SK-N-SH treated with all-trans-retinoic acid at 6 μM for 48 hours (cell line): ENCODE measurements around the gene PSMB7.

ENCODE experiments used
- ATAC-seq: fragments of 200-7000 bp; cut with Tn5 transposase; 3 replicates; pipeline ENCODE4 v1.9.1; 2020; ENCODE audit warnings: mild to moderate bottlenecking, moderate library complexity
- ARNTL ChIP-seq: fragments of 450-650 bp; formaldehyde crosslinking; IDR thresholded peaks from 2 replicates; pipeline ENCODE4 v1.5.0; 2020; ENCODE audit warnings: low read depth, mild to moderate bottlenecking, moderate library complexity, borderline replicate concordance
- BACH2 ChIP-seq: fragments of 250-450 bp; sonication (Bioruptor Pico); IDR thresholded peaks from 2 replicates; pipeline ENCODE4 v1.9.0; 2021; ENCODE audit warnings: mild to moderate bottlenecking, borderline replicate concordance
- CREB5 ChIP-seq: fragments of 250-450 bp; sonication (Bioruptor Pico); IDR thresholded peaks from 2 replicates; pipeline ENCODE4 v1.5.1; 2020; ENCODE audit warnings: low read depth, mild to moderate bottlenecking, moderate library complexity
- CSDC2 ChIP-seq: fragments of 250-450 bp; sonication (Bioruptor Pico); IDR thresholded peaks from 2 replicates; pipeline ENCODE4 v1.5.0; 2020; ENCODE audit warnings: mild to moderate bottlenecking, moderate library complexity
- ESRRG ChIP-seq: fragments of 250-450 bp; sonication (Bioruptor Pico); IDR thresholded peaks from 2 replicates; pipeline ENCODE4 v1.6.1; 2021; ENCODE audit warnings: mild to moderate bottlenecking
- ISL1 ChIP-seq: fragments of 250-450 bp; sonication (Bioruptor Pico); IDR thresholded peaks from 2 replicates; pipeline ENCODE4 v2.1.2; 2022; ENCODE audit warnings: mild to moderate bottlenecking, moderate library complexity
- OSR1 ChIP-seq: fragments of 250-450 bp; sonication (Bioruptor Pico); IDR thresholded peaks from 2 replicates; pipeline ENCODE4 v1.8.0; 2022; ENCODE audit warnings: moderate library complexity, mild to moderate bottlenecking, inconsistent platforms
- PATZ1 ChIP-seq: fragments of 250-450 bp; sonication (Bioruptor Pico); IDR thresholded peaks from 2 replicates; pipeline ENCODE4 v1.8.0; 2020; ENCODE audit warnings: mild to moderate bottlenecking, moderate library complexity, borderline replicate concordance
- RARB ChIP-seq: fragments of 250-450 bp; sonication (Bioruptor Pico); IDR thresholded peaks from 2 replicates; pipeline ENCODE4 v1.8.0; 2021; ENCODE audit warnings: mild to moderate bottlenecking, moderate library complexity
- SNAI2 ChIP-seq: fragments of 250-450 bp; sonication (Bioruptor Pico); IDR thresholded peaks from 2 replicates; pipeline ENCODE4 v1.5.0; 2020; ENCODE audit warnings: mild to moderate bottlenecking, moderate library complexity
- TCF4 ChIP-seq: fragments of 250-450 bp; sonication (Bioruptor Pico); IDR thresholded peaks from 2 replicates; pipeline ENCODE4 v1.8.0; 2021; ENCODE audit warnings: mild to moderate bottlenecking, moderate library complexity, borderline replicate concordance
- TOX ChIP-seq: fragments of 250-450 bp; sonication (Bioruptor Pico); IDR thresholded peaks from 2 replicates; pipeline ENCODE4 v1.8.0; 2021; ENCODE audit warnings: mild to moderate bottlenecking, moderate library complexity, borderline replicate concordance
- TSHZ2 ChIP-seq: fragments of 250-450 bp; sonication (Bioruptor Pico); IDR thresholded peaks from 2 replicates; pipeline ENCODE4 v1.5.0; 2020; ENCODE audit warnings: mild to moderate bottlenecking, moderate library complexity
- ZC3H10 ChIP-seq: fragments of 250-450 bp; sonication (Bioruptor Pico); IDR thresholded peaks from 2 replicates; pipeline ENCODE4 v1.5.1; 2021; ENCODE audit warnings: mild to moderate bottlenecking, moderate library complexity
- ZFP30 ChIP-seq: fragments of 450-650 bp; formaldehyde crosslinking; IDR thresholded peaks from 2 replicates; pipeline ENCODE4 v1.5.0; 2022; ENCODE audit warnings: mild to moderate bottlenecking, moderate library complexity
- ZNF565 ChIP-seq: fragments of 450-650 bp; formaldehyde crosslinking; conservative IDR thresholded peaks from 2 replicates; pipeline ENCODE4 v1.5.0; 2020; ENCODE audit warnings: low read depth, mild to moderate bottlenecking, moderate library complexity
- ZNF8 ChIP-seq: fragments of 450-650 bp; formaldehyde crosslinking; IDR thresholded peaks from 2 replicates; pipeline ENCODE4 v1.5.0; 2020; ENCODE audit warnings: mild to moderate bottlenecking, moderate library complexity
- TF ChIP-seq, protein P1 (sequence below): fragments of 250-450 bp; sonication (Bioruptor Pico); IDR thresholded peaks from 2 replicates; pipeline ENCODE4 v1.8.0; 2021; ENCODE audit warnings: low read depth, mild to moderate bottlenecking, moderate library complexity, borderline replicate concordance
- TF ChIP-seq, protein P2 (sequence below): fragments of 250-450 bp; sonication (Bioruptor Pico); IDR thresholded peaks from 2 replicates; pipeline ENCODE4 v1.5.1; 2021; ENCODE audit warnings: mild to moderate bottlenecking, moderate library complexity

The PSMB7 gene

DNA sequence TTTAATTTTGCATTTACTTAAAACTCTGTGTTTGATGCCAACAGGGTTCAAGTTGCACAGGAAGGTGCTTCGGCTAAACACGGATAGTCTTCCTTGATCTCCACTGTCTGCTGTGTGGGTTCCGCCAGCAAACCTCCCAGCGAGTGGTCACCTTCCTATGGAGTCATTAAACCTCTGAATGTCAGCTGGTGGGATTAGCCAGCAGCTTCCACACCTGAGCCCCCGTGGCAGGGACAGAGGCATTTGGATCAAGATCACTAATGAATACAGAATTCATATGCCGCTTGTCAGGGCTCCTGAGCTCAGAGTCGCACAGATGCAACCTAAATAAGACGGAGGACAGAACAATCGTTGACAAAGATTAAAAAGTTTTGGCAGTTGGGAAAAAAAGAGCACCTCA is 39.5 kb downstream of the PSMB7 start:
- TF ChIP-seq ZNF565 (CRISPR knock-in tag) = no peak
- TF ChIP-seq PATZ1 (CRISPR knock-in tag) = no peak
- no peak for TF ChIP-seq BACH2
- TF ChIP-seq, protein P1, sequence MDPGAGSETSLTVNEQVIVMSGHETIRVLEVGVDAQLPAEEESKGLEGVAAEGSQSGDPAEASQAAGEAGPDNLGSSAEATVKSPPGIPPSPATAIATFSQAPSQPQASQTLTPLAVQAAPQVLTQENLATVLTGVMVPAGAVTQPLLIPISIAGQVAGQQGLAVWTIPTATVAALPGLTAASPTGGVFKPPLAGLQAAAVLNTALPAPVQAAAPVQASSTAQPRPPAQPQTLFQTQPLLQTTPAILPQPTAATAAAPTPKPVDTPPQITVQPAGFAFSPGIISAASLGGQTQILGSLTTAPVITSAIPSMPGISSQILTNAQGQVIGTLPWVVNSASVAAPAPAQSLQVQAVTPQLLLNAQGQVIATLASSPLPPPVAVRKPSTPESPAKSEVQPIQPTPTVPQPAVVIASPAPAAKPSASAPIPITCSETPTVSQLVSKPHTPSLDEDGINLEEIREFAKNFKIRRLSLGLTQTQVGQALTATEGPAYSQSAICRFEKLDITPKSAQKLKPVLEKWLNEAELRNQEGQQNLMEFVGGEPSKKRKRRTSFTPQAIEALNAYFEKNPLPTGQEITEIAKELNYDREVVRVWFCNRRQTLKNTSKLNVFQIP = no peak
- no peak for TF ChIP-seq TSHZ2
- TF ChIP-seq TOX (CRISPR knock-in tag) = no peak
- no peak for TF ChIP-seq CSDC2 (CRISPR knock-in tag)
- no peak for TF ChIP-seq ZFP30
- TF ChIP-seq ESRRG (CRISPR knock-in tag) = no peak
- TF ChIP-seq ZNF8 (CRISPR knock-in tag) = no peak
- TF ChIP-seq, protein P2, sequence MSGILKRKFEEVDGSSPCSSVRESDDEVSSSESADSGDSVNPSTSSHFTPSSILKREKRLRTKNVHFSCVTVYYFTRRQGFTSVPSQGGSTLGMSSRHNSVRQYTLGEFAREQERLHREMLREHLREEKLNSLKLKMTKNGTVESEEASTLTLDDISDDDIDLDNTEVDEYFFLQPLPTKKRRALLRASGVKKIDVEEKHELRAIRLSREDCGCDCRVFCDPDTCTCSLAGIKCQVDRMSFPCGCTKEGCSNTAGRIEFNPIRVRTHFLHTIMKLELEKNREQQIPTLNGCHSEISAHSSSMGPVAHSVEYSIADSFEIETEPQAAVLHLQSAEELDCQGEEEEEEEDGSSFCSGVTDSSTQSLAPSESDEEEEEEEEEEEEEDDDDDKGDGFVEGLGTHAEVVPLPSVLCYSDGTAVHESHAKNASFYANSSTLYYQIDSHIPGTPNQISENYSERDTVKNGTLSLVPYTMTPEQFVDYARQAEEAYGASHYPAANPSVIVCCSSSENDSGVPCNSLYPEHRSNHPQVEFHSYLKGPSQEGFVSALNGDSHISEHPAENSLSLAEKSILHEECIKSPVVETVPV (CRISPR knock-in tag) = no peak
- TF ChIP-seq SNAI2 (CRISPR knock-in tag) = no peak
- no peak for TF ChIP-seq OSR1
- no peak for TF ChIP-seq ARNTL (CRISPR knock-in tag)
- ATAC-seq = no peak

DNA sequence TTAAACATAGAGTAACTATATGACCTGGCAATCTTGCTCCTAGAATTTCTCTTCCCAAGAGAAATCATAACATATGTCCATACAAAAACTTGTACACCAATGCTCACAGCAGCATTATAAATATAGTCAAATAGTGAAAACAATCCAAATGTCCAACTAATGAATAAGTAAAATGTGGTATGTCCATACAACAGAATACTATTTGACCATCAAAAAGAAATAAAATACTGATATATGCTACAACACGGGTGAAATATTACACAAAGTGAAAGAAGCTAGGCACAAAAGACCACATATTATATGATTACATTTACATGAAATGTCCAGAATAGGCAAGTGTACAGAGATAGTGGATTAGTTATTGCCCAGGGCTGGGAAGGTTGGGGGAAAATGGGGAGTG is 41.4 kb downstream of the PSMB7 start:
- TF ChIP-seq ISL1 (CRISPR knock-in tag) (no peak), ZNF8 (CRISPR knock-in tag) (peak; percentile 98)
- ATAC-seq = no peak

GRCh38 chr9:124373386-124373785 is 41.9 kb downstream of the PSMB7 start:
- ATAC-seq = no peak
- no peak for TF ChIP-seq ZNF8 (CRISPR knock-in tag)
- no peak for TF ChIP-seq CSDC2 (CRISPR knock-in tag)
- no peak for TF ChIP-seq PATZ1 (CRISPR knock-in tag)
- no peak for TF ChIP-seq TCF4 (CRISPR knock-in tag)
- no peak for TF ChIP-seq CREB5 (CRISPR knock-in tag)
- no peak for TF ChIP-seq ZC3H10 (CRISPR knock-in tag)
- no peak for TF ChIP-seq ARNTL (CRISPR knock-in tag)
- TF ChIP-seq TSHZ2 = no peak
- TF ChIP-seq RARB (CRISPR knock-in tag) = no peak
- no peak for TF ChIP-seq ZNF565 (CRISPR knock-in tag)
- TF ChIP-seq, protein P1 = no peak
- no peak for TF ChIP-seq ISL1 (CRISPR knock-in tag)
- TF ChIP-seq, protein P2 (CRISPR knock-in tag) = no peak
- no peak for TF ChIP-seq OSR1
